Endothelial cell of umbilical vein (primary cell): Measurements from ENCODE around the gene LCN15. TPM values are rescaled to one million over a fixed set of nuclear protein-coding genes. Genes with fewer than 3 reads are reported as not detected.
A peak's percentile ranks its signal among the peaks of the same experiment; 100 is the strongest.

Source experiments
- BruUV-seq: library from RNA; stranded (reverse); fragments of 400-500 nt; replicated peaks from 2 replicates; lab custom pipeline; 2021; lab: Mats Ljungman, UMichigan
- CTCF ChIA-PET: fragments of 300-600, 350-600 bp; sonication (Branson Sonifier 250); formaldehyde crosslinking; loops from one replicate; lab custom pipeline; 2021; ENCODE audit warnings: antibody characterized with exemption, inconsistent platforms; lab: Charles Lee
- POLR2A ChIA-PET: fragments of 300-600, 350-600 bp; sonication (Branson Sonifier 250); formaldehyde crosslinking; loops from one replicate; lab custom pipeline; 2021; ENCODE audit warnings: antibody characterized with exemption, inconsistent platforms; lab: Charles Lee
- DNase-seq: peaks from one replicate; pipeline ENCODE4 v3.0.0-alpha.2; 2011; ENCODE audit warnings: low read depth, low spot score
- FAIRE-seq: peaks from 2 replicates; lab custom pipeline; 2011; peaks lifted over from hg19 to GRCh38; lab: Jason Lieb, UNC
- H2AFZ ChIP-seq: 2 replicates; pipeline ENCODE4 v1.6.0; 2012; ENCODE audit warnings: low read depth, low read length, control low read depth, inconsistent platforms
- H3K27ac ChIP-seq: 2 replicates; pipeline ENCODE4 v1.5.1; 2011; ENCODE audit warnings: low read depth, mild to moderate bottlenecking, control low read depth, low read length, moderate library complexity; ENCODE audit not compliant: insufficient read depth
- H3K27me3 ChIP-seq, 2 experiments: 2 replicates each; pipeline versions ENCODE4 v1.6.0 to v1.6.1; 2011; ENCODE audit warnings: low read length in 2 of 2, mixed read lengths in 1 of 2; ENCODE audit not compliant: control insufficient read depth in 2 of 2, insufficient read depth in 2 of 2
- H3K36me3 ChIP-seq, 2 experiments: 2 replicates in 1 of 2; 3 replicates in 1 of 2; pipeline ENCODE4 v1.5.1; 2011; ENCODE audit warnings: low read length in 2 of 2, mild to moderate bottlenecking in 1 of 2, moderate library complexity in 1 of 2; ENCODE audit not compliant: control insufficient read depth in 2 of 2, insufficient read depth in 2 of 2; ENCODE audit errors: extremely low read depth in 1 of 2
- H3K4me1 ChIP-seq: 3 replicates; pipeline ENCODE4 v1.5.1; 2011; ENCODE audit warnings: mild to moderate bottlenecking, low read length; ENCODE audit not compliant: control insufficient read depth, insufficient read depth; ENCODE audit errors: extremely low read depth
- H3K4me2 ChIP-seq: 2 replicates; pipeline ENCODE4 v1.6.1; 2011; ENCODE audit warnings: low read length, control low read depth, mixed read lengths; ENCODE audit not compliant: insufficient read depth
- H3K4me3 ChIP-seq, 3 experiments: fragments of 200-600 bp in 1 of 3; sonication (generic), shearing (Covaris generic) in 1 of 3; replicated peaks in 1 of 3; 2 replicates each; pipeline ENCODE4 v1.5.1; 2011 to 2016; ENCODE audit warnings: control low read depth in 3 of 3, low read length in 3 of 3, mild to moderate bottlenecking in 2 of 3, inconsistent platforms in 1 of 3, low read depth in 1 of 3, moderate library complexity in 1 of 3; ENCODE audit not compliant: insufficient read depth in 1 of 3
- H3K79me2 ChIP-seq: 2 replicates; pipeline ENCODE4 v1.6.0; 2012; ENCODE audit warnings: low read length, inconsistent platforms; ENCODE audit not compliant: control insufficient read depth, insufficient read depth
- H3K9ac ChIP-seq: replicated peaks from 2 replicates; pipeline ENCODE3; 2011; ENCODE audit warnings: low read length, control low read depth; ENCODE audit not compliant: insufficient read depth; ENCODE audit errors: extremely low read depth
- H3K9me1 ChIP-seq: replicated peaks from 3 replicates; pipeline ENCODE4 v1.6.0; 2011; ENCODE audit warnings: mild to moderate bottlenecking, low read length; ENCODE audit not compliant: control insufficient read depth, insufficient read depth; ENCODE audit errors: extremely low read depth
- H3K9me3 ChIP-seq: replicated peaks from 2 replicates; pipeline ENCODE4 v1.5.1; 2012; ENCODE audit warnings: low read length, inconsistent platforms; ENCODE audit not compliant: control insufficient read depth, insufficient read depth
- H4K20me1 ChIP-seq: replicated peaks from 2 replicates; pipeline ENCODE3; 2011; ENCODE audit warnings: mild to moderate bottlenecking, low read length; ENCODE audit not compliant: control insufficient read depth, insufficient read depth; ENCODE audit errors: extremely low read depth
- EZH2 ChIP-seq: IDR thresholded peaks from 2 replicates; pipeline ENCODE4 v1.6.1; 2012; ENCODE audit warnings: borderline replicate concordance, low read depth, mild to moderate bottlenecking, moderate library complexity, low read length, inconsistent platforms; ENCODE audit not compliant: severe bottlenecking
- FOS ChIP-seq: IDR thresholded peaks from 2 replicates; pipeline ENCODE4 v1.6.1; 2011; ENCODE audit warnings: mild to moderate bottlenecking, low read length, moderate library complexity, borderline replicate concordance; ENCODE audit not compliant: insufficient read depth
- JUN ChIP-seq: IDR thresholded peaks from 2 replicates; pipeline ENCODE4 v1.6.1; 2011; ENCODE audit warnings: borderline replicate concordance, low read depth; ENCODE audit not compliant: insufficient read length, insufficient read depth
- MYC ChIP-seq: IDR thresholded peaks from one replicate; pipeline ENCODE4 v1.6.1; 2011; ENCODE audit warnings: mild to moderate bottlenecking, low read depth, low read length
- POLR2A ChIP-seq: IDR thresholded peaks from 2 replicates; pipeline ENCODE4 v1.6.1; 2012; ENCODE audit warnings: low read depth, mild to moderate bottlenecking, control low read depth, low read length
- POLR2AphosphoS5 ChIP-seq: IDR thresholded peaks from 2 replicates; pipeline ENCODE4 v1.6.1; 2012; ENCODE audit warnings: low read depth, mild to moderate bottlenecking, control low read depth, low read length, moderate library complexity; ENCODE audit not compliant: insufficient read depth
- dilution Hi-C: fragments of 300-500 bp; cut with MboI; formaldehyde crosslinking; loops from one replicate; pipeline ENCODE4 v1.15.0; 2019; ENCODE audit warnings: low sequenced_read_pairs; ENCODE audit not compliant: extremely low pct_ligation_motif_present
- intact Hi-C: fragments of 100-400 bp; cut with micrococcal nuclease; formaldehyde crosslinking; loops from one replicate; pipeline ENCODE4 v1.10.0; 2022
- polyA plus RNA-seq, 4 experiments: library from polyadenylated mRNA; depleted of rRNA in 3 of 4; stranded (reverse) in 3 of 4; unstranded in 1 of 4; fragments of >200 nt; gene quantifications; 2 replicates each; pipeline versions ENCODE4 v1.2.1 to v1.2.3, GENCODE V29; 2011 to 2012; ENCODE audit warnings: missing spikeins in 1 of 4
- total RNA-seq: library from RNA; stranded (reverse); gene quantifications from 2 replicates; pipeline ENCODE4 v1.2.3, GENCODE V29; 2021

The LCN15 gene
- total and polyA plus RNA-seq, 2 donors (not counting 3 experiments of a cell fraction or from before 2014, with no cell fraction given): not detected

- Histone ChIP-seq H3K27me3 (no peaks in the 10 kb centered on the region), H3K4me3 (peak overlapping the region; percentile 78 to 98 (median 90)), H3K27ac (peak overlapping the region; percentile 59), H3K36me3 (peaks cover 3 to 6% of the 10 kb centered on the region in 2 experiments), H3K9me1 (no peaks in the 10 kb centered on the region), H3K4me2 (peak overlapping the region; percentile 70), H4K20me1 (no peaks in the 10 kb centered on the region), H3K9me3 (no peaks in the 10 kb centered on the region), H3K79me2 (peaks cover 44% of the 10 kb centered on the region), H2AFZ (peak overlapping the region; percentile 71), H3K4me1 (peaks cover 15% of the 10 kb centered on the region), H3K9ac (peak overlapping the region; percentile 80)
- CTCF ChIA-PET: interaction anchor here (0.7 to 3.7 kb wide), 7 partner anchors 12 to 241 kb away, joined by 3 to 13 read pairs (median 5); partner anchors contain the start of genes AJM1 and TMEM141
- no TSS peak for BruUV-seq
- dilution Hi-C loops (loop anchor here (25.0 kb wide), 1 partner anchor 129 kb away; the partner anchor contains the start of genes C8G and FBXW5), intact Hi-C loops (loop anchor here (5.0 kb wide), 1 partner anchor 34 kb away; the partner anchor contains the start of gene AJM1)
- FAIRE-seq (no peak), DNase-seq (peak; percentile 25)
- POLR2A ChIA-PET: interaction anchor here (1.0 kb wide), 1 partner anchor 12 kb away, joined by 7 read pairs; no protein-coding TSS in a partner anchor
- TF ChIP-seq MYC (no peak), POLR2AphosphoS5 (no peak), JUN (no peak), EZH2 (no peak), FOS (no peak), POLR2A (no peak)
Observed at GRCh38 chr9:136808075-136808805, 43.9 kb upstream of the LCN15 start.
